A549 (cell line): ENCODE results near the gene DCP2.

ENCODE experiments used
- BHLHE40 ChIP-seq: IDR thresholded peaks from 2 replicates; pipeline ENCODE4 v1.6.1; 2012; ENCODE audit warnings: low read depth, low read length, inconsistent platforms
- CBX2 ChIP-seq: fragments of 200-600 bp; sonication (generic); IDR thresholded peaks from 2 replicates; pipeline ENCODE4 v1.6.1; 2016; ENCODE audit warnings: low read depth, mild to moderate bottlenecking, borderline replicate concordance
- CHD2 ChIP-seq: fragments of 150-350 bp; IDR thresholded peaks from 2 replicates; pipeline ENCODE4 v1.6.1; 2014; ENCODE audit warnings: low read length; ENCODE audit not compliant: partially characterized antibody
- ESRRA ChIP-seq: fragments of 150-350 bp; IDR thresholded peaks from 2 replicates; pipeline ENCODE4 v1.6.1; 2014; ENCODE audit warnings: mild to moderate bottlenecking, low read length, borderline replicate concordance
- JUNB ChIP-seq: fragments of >200 bp; sonication (Bioruptor Twin); formaldehyde crosslinking; IDR thresholded peaks from 2 replicates; pipeline ENCODE4 v1.6.1; 2016
- POLR2A ChIP-seq: IDR thresholded peaks from 2 replicates; pipeline ENCODE4 v1.6.1; 2012; ENCODE audit warnings: mild to moderate bottlenecking, low read length
- RARB ChIP-seq: fragments of 250-450 bp; sonication (Bioruptor Pico); IDR thresholded peaks from 2 replicates; pipeline ENCODE4 v1.8.0; 2021; ENCODE audit warnings: mild to moderate bottlenecking, moderate library complexity
- TP53 ChIP-seq: fragments of 250-450 bp; sonication (Bioruptor Pico); IDR thresholded peaks from 2 replicates; pipeline ENCODE4 v1.5.0; 2021; ENCODE audit warnings: mild to moderate bottlenecking, moderate library complexity
- TF ChIP-seq, protein P1 (sequence below): fragments of >200 bp; sonication (Bioruptor Twin); formaldehyde crosslinking; IDR thresholded peaks from 3 replicates; pipeline ENCODE4 v1.5.1; 2016
- TF ChIP-seq, protein P2 (sequence below): fragments of 200-600 bp; sonication (generic); IDR thresholded peaks from 2 replicates; pipeline ENCODE4 v1.6.1; 2016; ENCODE audit warnings: antibody characterized with exemption, mild to moderate bottlenecking, moderate library complexity

DNA sequence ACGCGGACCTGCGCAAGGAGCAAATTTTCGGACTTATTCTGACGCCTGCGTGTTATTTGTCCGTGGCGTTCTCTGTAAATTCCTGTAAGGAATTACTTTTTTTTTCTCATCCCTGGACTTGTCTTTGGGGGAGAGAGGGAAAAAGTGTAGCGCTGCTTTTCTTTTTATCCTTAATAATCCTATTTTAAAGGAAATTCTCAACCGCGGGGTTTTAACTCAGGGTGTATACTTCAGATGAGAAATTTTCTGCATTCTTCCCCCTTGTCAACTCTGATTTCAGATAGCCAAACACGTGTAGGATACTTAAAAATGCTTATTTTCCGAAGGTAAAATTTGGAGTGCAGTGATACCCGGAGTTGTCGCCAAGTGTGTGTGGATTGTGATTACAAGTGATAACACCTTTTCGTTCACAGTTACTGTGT is 853 bp downstream of the DCP2 start:
- no peak for TF ChIP-seq POLR2A
- TF ChIP-seq BHLHE40: no peak
- TF ChIP-seq ESRRA: no peak
- TF ChIP-seq JUNB: no peak
- no peak for TF ChIP-seq CBX2
- TF ChIP-seq CHD2: no peak
- TF ChIP-seq, protein P1, sequence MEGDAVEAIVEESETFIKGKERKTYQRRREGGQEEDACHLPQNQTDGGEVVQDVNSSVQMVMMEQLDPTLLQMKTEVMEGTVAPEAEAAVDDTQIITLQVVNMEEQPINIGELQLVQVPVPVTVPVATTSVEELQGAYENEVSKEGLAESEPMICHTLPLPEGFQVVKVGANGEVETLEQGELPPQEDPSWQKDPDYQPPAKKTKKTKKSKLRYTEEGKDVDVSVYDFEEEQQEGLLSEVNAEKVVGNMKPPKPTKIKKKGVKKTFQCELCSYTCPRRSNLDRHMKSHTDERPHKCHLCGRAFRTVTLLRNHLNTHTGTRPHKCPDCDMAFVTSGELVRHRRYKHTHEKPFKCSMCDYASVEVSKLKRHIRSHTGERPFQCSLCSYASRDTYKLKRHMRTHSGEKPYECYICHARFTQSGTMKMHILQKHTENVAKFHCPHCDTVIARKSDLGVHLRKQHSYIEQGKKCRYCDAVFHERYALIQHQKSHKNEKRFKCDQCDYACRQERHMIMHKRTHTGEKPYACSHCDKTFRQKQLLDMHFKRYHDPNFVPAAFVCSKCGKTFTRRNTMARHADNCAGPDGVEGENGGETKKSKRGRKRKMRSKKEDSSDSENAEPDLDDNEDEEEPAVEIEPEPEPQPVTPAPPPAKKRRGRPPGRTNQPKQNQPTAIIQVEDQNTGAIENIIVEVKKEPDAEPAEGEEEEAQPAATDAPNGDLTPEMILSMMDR: no peak
- TF ChIP-seq, protein P2, sequence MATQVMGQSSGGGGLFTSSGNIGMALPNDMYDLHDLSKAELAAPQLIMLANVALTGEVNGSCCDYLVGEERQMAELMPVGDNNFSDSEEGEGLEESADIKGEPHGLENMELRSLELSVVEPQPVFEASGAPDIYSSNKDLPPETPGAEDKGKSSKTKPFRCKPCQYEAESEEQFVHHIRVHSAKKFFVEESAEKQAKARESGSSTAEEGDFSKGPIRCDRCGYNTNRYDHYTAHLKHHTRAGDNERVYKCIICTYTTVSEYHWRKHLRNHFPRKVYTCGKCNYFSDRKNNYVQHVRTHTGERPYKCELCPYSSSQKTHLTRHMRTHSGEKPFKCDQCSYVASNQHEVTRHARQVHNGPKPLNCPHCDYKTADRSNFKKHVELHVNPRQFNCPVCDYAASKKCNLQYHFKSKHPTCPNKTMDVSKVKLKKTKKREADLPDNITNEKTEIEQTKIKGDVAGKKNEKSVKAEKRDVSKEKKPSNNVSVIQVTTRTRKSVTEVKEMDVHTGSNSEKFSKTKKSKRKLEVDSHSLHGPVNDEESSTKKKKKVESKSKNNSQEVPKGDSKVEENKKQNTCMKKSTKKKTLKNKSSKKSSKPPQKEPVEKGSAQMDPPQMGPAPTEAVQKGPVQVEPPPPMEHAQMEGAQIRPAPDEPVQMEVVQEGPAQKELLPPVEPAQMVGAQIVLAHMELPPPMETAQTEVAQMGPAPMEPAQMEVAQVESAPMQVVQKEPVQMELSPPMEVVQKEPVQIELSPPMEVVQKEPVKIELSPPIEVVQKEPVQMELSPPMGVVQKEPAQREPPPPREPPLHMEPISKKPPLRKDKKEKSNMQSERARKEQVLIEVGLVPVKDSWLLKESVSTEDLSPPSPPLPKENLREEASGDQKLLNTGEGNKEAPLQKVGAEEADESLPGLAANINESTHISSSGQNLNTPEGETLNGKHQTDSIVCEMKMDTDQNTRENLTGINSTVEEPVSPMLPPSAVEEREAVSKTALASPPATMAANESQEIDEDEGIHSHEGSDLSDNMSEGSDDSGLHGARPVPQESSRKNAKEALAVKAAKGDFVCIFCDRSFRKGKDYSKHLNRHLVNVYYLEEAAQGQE: no peak
- TF ChIP-seq RARB (CRISPR knock-in tag): no peak
- no peak for TF ChIP-seq TP53 (CRISPR knock-in tag)
